GM15510 (cell line): ENCODE data around the gene BRAT1.

Experiments used
- POLR2A ChIP-seq: IDR thresholded peaks from 3 replicates; pipeline ENCODE4 v1.6.1; 2011; ENCODE audit warnings: borderline replicate concordance; ENCODE audit not compliant: insufficient read length; ENCODE audit errors: extremely low read depth

Gene BRAT1

DNA sequence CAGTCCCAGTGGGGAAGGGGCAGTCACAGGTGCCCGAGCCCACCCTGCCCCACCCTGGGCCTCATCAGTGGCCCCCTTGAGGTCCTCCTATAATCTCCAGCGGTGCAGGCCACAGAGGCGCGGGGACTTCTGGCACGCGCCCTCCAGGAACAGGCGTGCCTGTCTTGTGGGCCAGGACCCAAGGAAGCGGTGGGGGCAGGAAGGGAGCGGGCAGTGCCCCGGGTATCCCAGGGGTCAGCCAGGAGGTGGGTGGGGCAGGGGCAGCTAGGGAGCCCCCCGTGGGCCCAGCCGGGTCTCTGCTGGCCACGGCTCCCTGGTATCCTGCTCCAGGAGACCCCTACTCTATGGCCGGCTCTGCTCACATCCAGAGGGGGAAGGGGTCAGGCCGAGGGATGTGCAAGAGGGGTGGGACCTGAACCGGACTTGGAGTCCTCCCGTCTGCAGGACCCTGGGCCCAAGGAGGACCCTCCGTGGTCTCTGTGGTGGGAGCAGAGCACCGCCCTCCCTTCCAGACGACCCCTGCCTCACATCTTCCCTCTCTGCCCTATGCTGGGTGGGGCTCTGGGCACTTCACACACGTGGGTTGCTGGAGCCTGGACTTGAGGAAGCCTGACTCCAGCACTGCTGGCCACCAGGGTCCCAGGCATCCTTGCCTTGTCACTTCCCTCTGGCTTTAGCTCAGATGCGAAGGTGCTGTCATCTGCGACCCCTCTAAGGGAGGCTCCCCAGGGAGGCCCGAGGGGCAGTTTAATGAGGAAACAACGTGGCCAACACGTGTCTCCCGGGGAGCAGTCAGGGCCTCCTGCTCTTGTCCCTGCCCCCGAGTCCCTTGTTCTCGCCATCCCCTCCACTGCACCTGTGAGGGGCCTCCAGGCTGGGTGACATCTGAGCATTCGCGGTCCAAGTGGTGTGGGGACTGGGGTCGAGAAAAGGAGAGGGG is 60.9 kb downstream of the BRAT1 start:
- TF ChIP-seq POLR2A, result no peak

DNA sequence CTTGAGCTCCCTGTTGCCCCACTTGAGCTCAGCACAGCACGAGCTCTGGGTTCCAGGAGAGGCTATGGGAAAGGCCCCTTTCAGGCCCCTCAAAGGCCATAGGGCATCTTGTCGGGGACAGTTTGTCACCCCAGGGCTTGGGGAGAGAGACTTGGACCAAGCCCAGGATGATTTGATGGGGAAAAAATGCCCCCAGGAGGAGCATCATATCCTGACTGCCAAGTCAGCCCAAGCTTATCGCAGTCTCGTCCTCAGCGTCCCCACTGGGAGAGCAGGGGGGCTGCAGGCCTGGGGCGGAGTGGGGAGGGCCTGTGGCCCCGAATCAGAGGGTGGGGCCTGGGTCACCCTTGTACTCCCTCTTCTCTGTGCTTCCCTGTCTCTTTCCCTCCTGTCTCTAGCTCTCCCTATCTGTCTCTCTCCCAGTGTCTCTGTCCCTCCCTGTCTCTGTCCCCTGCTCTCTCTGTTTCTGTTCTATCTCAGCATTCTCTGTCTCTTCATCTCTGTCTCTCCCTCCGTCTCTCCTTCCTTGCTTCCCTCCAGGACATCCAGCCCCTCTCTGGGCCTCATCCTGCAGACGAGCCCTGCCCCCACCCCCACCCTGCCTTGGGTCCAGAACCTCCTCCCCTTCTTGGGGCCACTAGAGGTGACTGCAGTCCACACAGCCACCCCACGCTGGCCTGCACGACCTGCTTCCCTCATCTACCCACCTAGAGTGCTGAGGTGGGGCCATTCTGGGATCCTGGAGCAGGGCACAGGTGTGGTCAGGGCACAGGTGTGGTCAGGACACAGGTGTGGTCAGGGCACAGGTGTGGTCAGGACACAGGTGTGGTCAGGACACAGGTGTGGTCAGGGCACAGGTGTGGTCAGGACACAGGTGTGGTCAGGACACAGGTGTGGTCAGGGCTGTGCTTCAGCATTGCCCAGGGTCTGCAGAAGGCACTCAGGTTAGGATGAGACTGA is 61.8 kb downstream of the BRAT1 start:
- TF ChIP-seq POLR2A, result no peak

- no peak for TF ChIP-seq POLR2A
These were observed 63.3 kb downstream of the BRAT1 start for GRCh38 chr7:2492038-2492437.

GRCh38 chr7:2490181-2490651 is 65.1 kb downstream of the BRAT1 start:
- TF ChIP-seq POLR2A, result no peak

GRCh38 chr7:2488681-2489080 is 66.6 kb downstream of the BRAT1 start:
- TF ChIP-seq POLR2A, result no peak

GRCh38 chr7:2488272-2488645 is 67.1 kb downstream of the BRAT1 start:
- no peak for TF ChIP-seq POLR2A
